Heart right ventricle (tissue), 16 donors: Measurements from ENCODE around the gene LAGE3. TPM values are rescaled to one million over a fixed set of nuclear protein-coding genes. Genes with fewer than 3 reads are reported as not detected.

Experiments used
- ATAC-seq, 8 donors: fragments of 200-7000 bp; cut with Tn5 transposase; one replicate each; pipeline ENCODE4 v1.9.1; 2020; ENCODE audit warnings: mild to moderate bottlenecking in 8 of 8, moderate library complexity in 8 of 8, moderate number of reproducible peaks in 1 of 8
- DNase-seq, 2 donors: peaks; one replicate each; pipeline ENCODE4 v3.0.0-alpha.2; 2020
- H3K27ac ChIP-seq, 10 donors: fragments of 200-600 bp; sonication (generic) in 2 of 10; one replicate each; pipeline versions ENCODE4 v1.5.0 to v1.8.0; 2020 to 2022; ENCODE audit warnings: mild to moderate bottlenecking in 3 of 10
- H3K27me3 ChIP-seq, 7 donors: fragments of 200-600 bp; one replicate each; pipeline ENCODE4 v1.8.0; 2021 to 2022; ENCODE audit warnings: mild to moderate bottlenecking in 2 of 7
- H3K36me3 ChIP-seq, 9 donors: fragments of 200-600 bp; sonication (generic) in 1 of 9; one replicate each; pipeline versions ENCODE4 v1.5.0 to v1.8.0; 2020 to 2022; ENCODE audit warnings: mild to moderate bottlenecking in 2 of 9
- H3K4me1 ChIP-seq, 9 donors: fragments of 200-600 bp; sonication (generic) in 1 of 9; one replicate each; pipeline versions ENCODE4 v1.5.0 to v1.8.0; 2020 to 2022; ENCODE audit warnings: mild to moderate bottlenecking in 4 of 9
- H3K4me3 ChIP-seq, 10 donors: fragments of 200-600 bp; sonication (generic) in 2 of 10; one replicate each; pipeline versions ENCODE4 v1.5.0 to v1.8.0; 2020 to 2022; ENCODE audit warnings: mild to moderate bottlenecking in 7 of 10, moderate library complexity in 2 of 10
- H3K9me3 ChIP-seq, 11 donors: fragments of 200-600 bp in 10 of 11; sonication (generic) in 2 of 11; one replicate each; pipeline versions ENCODE4 v1.5.0 to v1.8.0; 2013 to 2022; ENCODE audit warnings: mild to moderate bottlenecking in 2 of 11, control low read depth in 1 of 11, moderate library complexity in 1 of 11
- CTCF ChIP-seq, 9 donors: fragments of 200-600 bp; sonication (generic) in 2 of 9; IDR thresholded peaks; one replicate each; pipeline versions ENCODE4 v1.5.0 to v1.8.0; 2021 to 2022; ENCODE audit warnings: antibody characterized with exemption in 9 of 9, mild to moderate bottlenecking in 5 of 9, moderate library complexity in 1 of 9
- WGBS, 2 donors: extraction: QIAGEN DNeasy Blood & Tissue Kit; methylation state at CpG; one replicate each; pipeline ENCODE4 v1.1.7; 2013; ENCODE audit warnings: inconsistent platforms in 1 of 2; 5-methylcytosine and 5-hydroxymethylcytosine counted together
- intact Hi-C, 10 donors: fragments of 100-400 bp; cut with DNase I; formaldehyde crosslinking; loops; one replicate each; pipeline versions ENCODE4 v1.11.1 to v1.14.2; 2022
- polyA plus RNA-seq, 2 donors: library from polyadenylated mRNA; stranded (reverse); fragments of 200-250 nt; gene quantifications; one replicate each; pipeline ENCODE4 v1.2.3, GENCODE V29; 2013
- total RNA-seq, 10 donors: library from RNA; stranded (reverse); fragmentation: NEBNext Ultra II Directional in 3 of 10; extraction: Animal tissue kit (Norgen Biotek cat#: 25700) in 3 of 10; gene quantifications; one replicate each; pipeline versions ENCODE4 v1.2.1 to v1.2.4, GENCODE V29; 2021 to 2023
- donor health status: Arrhythmogenic right ventricular cardiomyopathy.
- donor health status: ischemic (EF 13 %, LVEDD 7.1; RV severe dilation, severe dysfunction).
- donor health status: healthy with polysubstance abuse.
- donor health status: DM: no; HTN: yes; CAD: no.
- donor health status: DM: no; HTN: no; CAD: no.
- donor health status: ischemic (EF 25% LVEDD 6.9; RV normal size, moderate dysfunction).
- donor health status: ischemic (EF 25% LVEDD 5.7; RV mildly dilated, moderate dysfunction).
- donor health status: healthy.
- donor health status: DM: yes; HTN: yes; CAD: no.
- donor health status: Ischemic cardiomyopathy.
- donor health status: ischemic (EF 35%, LVEDD 5.7; RV mildly dilated, moderate dysfunction).
- donor health status: nonischemic (EF 11% LVEDD 7.7; RV severe dilation, severe dysfunction).
- donor health status: DM: yes; HTN: yes; CAD: no.
- donor health status: PGD.
- donor health status: ischemic (EF 29% LVEDD 5.4; RV normal size, mild dysfunction).
- donor health status: nonischemic (EF 23%, LVEDD 6.1; RV moderate dilation, normal function).

The LAGE3 gene
- total and polyA plus RNA-seq, 12 donors = 7.5 to 38.2 (median 17.7) TPM

GRCh38 chrX:154486396-154487207 is 7.5 kb upstream of the LAGE3 start, which contains the start of gene UBL4A:
TSS of gene UBL4A (minus strand) at chrX:154486615. CDS start at chrX:154486584, 31 bp downstream.
- no peak for TF ChIP-seq CTCF (IDR thresholded peaks at IDR 0.05)
- Histone ChIP-seq H3K36me3 (peaks cover 0 to 25% (median 0%) of the 10 kb centered on the region in 9 donors), H3K27me3 (no peaks in the 10 kb centered on the region), H3K27ac (peak within 1 kb of the TSS; percentile 81 to 95 (median 89)), H3K9me3 (peaks cover 0 to 5% (median 0%) of the 10 kb centered on the region in 11 donors), H3K4me3 (peak within 1 kb of the TSS; percentile 53 to 85 (median 67)), H3K4me1 (peaks cover 0 to 39% (median 27%) of the 10 kb centered on the region in 9 donors)
- intact Hi-C loops = no loop called here
- DNase-seq (peak; percentile 47 to 65), ATAC-seq (peak; percentile 29 to 62 (median 46))
- WGBS, 2 donors = 0% methylated on average over 11 to 59 of the region's 95 CpGs

GRCh38 chrX:154486052-154486395 is 6.9 kb upstream of the LAGE3 start:
- 0 to 1% methylated on average over 21 to 35 of the region's 35 CpGs for WGBS, 2 donors
- peaks cover 0 to 39% (median 27%) of the 10 kb centered on the region in 9 donors for H3K4me1 ChIP-seq
- peak; percentile 31 to 44 for DNase-seq
- peak overlapping the region; percentile 81 to 95 (median 89) for H3K27ac ChIP-seq
- peak in 1 of 8 donors; percentile 4 for ATAC-seq
- H3K4me3 ChIP-seq = peak overlapping the region; percentile 53 to 85 (median 67)
- no peak for TF ChIP-seq CTCF (IDR thresholded peaks at IDR 0.05)
- peaks cover 0 to 5% (median 0%) of the 10 kb centered on the region in 11 donors for H3K9me3 ChIP-seq
- peaks cover 0 to 25% (median 0%) of the 10 kb centered on the region in 9 donors for H3K36me3 ChIP-seq
- no peaks in the 10 kb centered on the region for H3K27me3 ChIP-seq
- intact Hi-C loops = no loop called here

GRCh38 chrX:154485150-154486051 is 6.3 kb upstream of the LAGE3 start:
- DNase-seq (no peak), ATAC-seq (no peak)
- Histone ChIP-seq H3K27me3 (no peaks in the 10 kb centered on the region), H3K36me3 (peaks cover 0 to 25% (median 0%) of the 10 kb centered on the region in 9 donors), H3K4me1 (peaks cover 0 to 39% (median 27%) of the 10 kb centered on the region in 9 donors), H3K27ac (peak overlapping the region; percentile 81 to 95 (median 89)), H3K9me3 (peaks cover 0 to under 1% (median 0%) of the 10 kb centered on the region in 11 donors), H3K4me3 (peak overlapping the region; percentile 53 to 85 (median 67))
- intact Hi-C loops = no loop called here
- WGBS, 2 donors = 34 to 35% methylated on average over 31 to 35 of the region's 35 CpGs
- no peak for TF ChIP-seq CTCF (IDR thresholded peaks at IDR 0.05)
